Heart right ventricle (tissue), 16 donors: ENCODE data around the gene TMEM161A. TPM values are rescaled to one million over a fixed set of nuclear protein-coding genes. Genes with fewer than 3 reads are reported as not detected.
"Not testable (repeated sequence)": the region's sequence is repeated elsewhere in the genome, so short reads cannot be mapped to it uniquely, and the experiment has no call there.

Source experiments
- ATAC-seq, 8 donors: fragments of 200-7000 bp; cut with Tn5 transposase; one replicate each; pipeline ENCODE4 v1.9.1; 2020; ENCODE audit warnings: mild to moderate bottlenecking in 8 of 8, moderate library complexity in 8 of 8, moderate number of reproducible peaks in 1 of 8
- DNase-seq, 2 donors: peaks; one replicate each; pipeline ENCODE4 v3.0.0-alpha.2; 2020
- H3K27ac ChIP-seq, 10 donors: fragments of 200-600 bp; sonication (generic) in 2 of 10; one replicate each; pipeline versions ENCODE4 v1.5.0 to v1.8.0; 2020 to 2022; ENCODE audit warnings: mild to moderate bottlenecking in 3 of 10
- H3K27me3 ChIP-seq, 7 donors: fragments of 200-600 bp; one replicate each; pipeline ENCODE4 v1.8.0; 2021 to 2022; ENCODE audit warnings: mild to moderate bottlenecking in 2 of 7
- H3K36me3 ChIP-seq, 9 donors: fragments of 200-600 bp; sonication (generic) in 1 of 9; one replicate each; pipeline versions ENCODE4 v1.5.0 to v1.8.0; 2020 to 2022; ENCODE audit warnings: mild to moderate bottlenecking in 2 of 9
- H3K4me1 ChIP-seq, 9 donors: fragments of 200-600 bp; sonication (generic) in 1 of 9; one replicate each; pipeline versions ENCODE4 v1.5.0 to v1.8.0; 2020 to 2022; ENCODE audit warnings: mild to moderate bottlenecking in 4 of 9
- H3K4me3 ChIP-seq, 10 donors: fragments of 200-600 bp; sonication (generic) in 2 of 10; one replicate each; pipeline versions ENCODE4 v1.5.0 to v1.8.0; 2020 to 2022; ENCODE audit warnings: mild to moderate bottlenecking in 7 of 10, moderate library complexity in 2 of 10
- H3K9me3 ChIP-seq, 11 donors: fragments of 200-600 bp in 10 of 11; sonication (generic) in 2 of 11; one replicate each; pipeline versions ENCODE4 v1.5.0 to v1.8.0; 2013 to 2022; ENCODE audit warnings: mild to moderate bottlenecking in 2 of 11, control low read depth in 1 of 11, moderate library complexity in 1 of 11
- WGBS, 2 donors: extraction: QIAGEN DNeasy Blood & Tissue Kit; methylation state at CpG; one replicate each; pipeline ENCODE4 v1.1.7; 2013; ENCODE audit warnings: inconsistent platforms in 1 of 2; 5-methylcytosine and 5-hydroxymethylcytosine counted together
- intact Hi-C, 10 donors: fragments of 100-400 bp; cut with DNase I; formaldehyde crosslinking; loops; one replicate each; pipeline versions ENCODE4 v1.11.1 to v1.14.2; 2022
- polyA plus RNA-seq, 2 donors: library from polyadenylated mRNA; stranded (reverse); fragments of 200-250 nt; gene quantifications; one replicate each; pipeline ENCODE4 v1.2.3, GENCODE V29; 2013
- total RNA-seq, 10 donors: library from RNA; stranded (reverse); fragmentation: NEBNext Ultra II Directional in 3 of 10; extraction: Animal tissue kit (Norgen Biotek cat#: 25700) in 3 of 10; gene quantifications; one replicate each; pipeline versions ENCODE4 v1.2.1 to v1.2.4, GENCODE V29; 2021 to 2023
- TF ChIP-seq, protein P1 (sequence below), 9 donors: fragments of 200-600 bp; sonication (generic) in 2 of 9; IDR thresholded peaks; one replicate each; pipeline versions ENCODE4 v1.5.0 to v1.8.0; 2021 to 2022; ENCODE audit warnings: antibody characterized with exemption in 9 of 9, mild to moderate bottlenecking in 5 of 9, moderate library complexity in 1 of 9
- donor health status: Arrhythmogenic right ventricular cardiomyopathy.
- donor health status: ischemic (EF 13 %, LVEDD 7.1; RV severe dilation, severe dysfunction).
- donor health status: healthy with polysubstance abuse.
- donor health status: DM: no; HTN: yes; CAD: no.
- donor health status: DM: no; HTN: no; CAD: no.
- donor health status: ischemic (EF 25% LVEDD 6.9; RV normal size, moderate dysfunction).
- donor health status: ischemic (EF 25% LVEDD 5.7; RV mildly dilated, moderate dysfunction).
- donor health status: healthy.
- donor health status: DM: yes; HTN: yes; CAD: no.
- donor health status: Ischemic cardiomyopathy.
- donor health status: ischemic (EF 35%, LVEDD 5.7; RV mildly dilated, moderate dysfunction).
- donor health status: nonischemic (EF 11% LVEDD 7.7; RV severe dilation, severe dysfunction).
- donor health status: DM: yes; HTN: yes; CAD: no.
- donor health status: PGD.
- donor health status: ischemic (EF 29% LVEDD 5.4; RV normal size, mild dysfunction).
- donor health status: nonischemic (EF 23%, LVEDD 6.1; RV moderate dilation, normal function).

The TMEM161A gene
- total and polyA plus RNA-seq, 12 donors = 11.4 to 27.9 (median 22.1) TPM

DNA sequence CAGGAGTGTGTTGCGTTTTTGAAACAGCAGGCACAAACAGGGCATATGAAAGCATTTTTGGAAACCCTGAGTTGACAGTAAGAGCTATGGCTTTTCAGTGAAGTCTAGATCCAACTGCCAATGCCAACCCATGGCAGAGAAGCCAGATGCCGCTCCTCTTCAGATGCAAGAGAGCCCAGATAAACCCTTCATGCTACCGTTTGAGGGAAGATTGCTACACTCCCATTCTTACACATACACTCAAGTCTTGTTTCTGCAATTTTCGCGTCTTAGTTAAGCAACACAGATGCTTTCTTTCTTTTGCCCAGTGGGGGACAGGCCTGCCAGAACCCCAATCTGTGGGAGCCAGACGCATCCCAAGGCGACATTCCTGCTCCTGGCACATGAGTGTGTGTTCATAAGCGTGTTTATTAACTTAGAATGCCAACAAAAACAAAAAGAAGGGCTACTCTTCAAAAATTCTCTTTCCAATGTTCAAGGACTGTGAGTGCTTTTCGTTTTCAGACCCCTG is 43.3 kb upstream of the TMEM161A start:
- Histone ChIP-seq H3K36me3 (peaks cover 0 to 84% (median 11%) of the 10 kb centered on the region in 9 donors), H3K27ac (peak overlapping the region in 1 of 10 donors; percentile 40), H3K27me3 (no peaks in the 10 kb centered on the region), H3K4me1 (no peaks in the 10 kb centered on the region), H3K4me3 (no peak overlapping the region), H3K9me3 (peaks cover 0 to 6% (median 0%) of the 10 kb centered on the region in 11 donors)
- 94 to 95% methylated on average over 9 of the region's 9 CpGs for WGBS, 2 donors
- intact Hi-C loops = loop anchor here in 1 of 10 donors (5.0 kb wide), 1 partner anchor 129 kb away; no protein-coding TSS in a partner anchor
- DNase-seq = no peak
- TF ChIP-seq, protein P1, sequence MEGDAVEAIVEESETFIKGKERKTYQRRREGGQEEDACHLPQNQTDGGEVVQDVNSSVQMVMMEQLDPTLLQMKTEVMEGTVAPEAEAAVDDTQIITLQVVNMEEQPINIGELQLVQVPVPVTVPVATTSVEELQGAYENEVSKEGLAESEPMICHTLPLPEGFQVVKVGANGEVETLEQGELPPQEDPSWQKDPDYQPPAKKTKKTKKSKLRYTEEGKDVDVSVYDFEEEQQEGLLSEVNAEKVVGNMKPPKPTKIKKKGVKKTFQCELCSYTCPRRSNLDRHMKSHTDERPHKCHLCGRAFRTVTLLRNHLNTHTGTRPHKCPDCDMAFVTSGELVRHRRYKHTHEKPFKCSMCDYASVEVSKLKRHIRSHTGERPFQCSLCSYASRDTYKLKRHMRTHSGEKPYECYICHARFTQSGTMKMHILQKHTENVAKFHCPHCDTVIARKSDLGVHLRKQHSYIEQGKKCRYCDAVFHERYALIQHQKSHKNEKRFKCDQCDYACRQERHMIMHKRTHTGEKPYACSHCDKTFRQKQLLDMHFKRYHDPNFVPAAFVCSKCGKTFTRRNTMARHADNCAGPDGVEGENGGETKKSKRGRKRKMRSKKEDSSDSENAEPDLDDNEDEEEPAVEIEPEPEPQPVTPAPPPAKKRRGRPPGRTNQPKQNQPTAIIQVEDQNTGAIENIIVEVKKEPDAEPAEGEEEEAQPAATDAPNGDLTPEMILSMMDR (IDR thresholded peaks at IDR 0.05) = no peak
- ATAC-seq = no peak

DNA sequence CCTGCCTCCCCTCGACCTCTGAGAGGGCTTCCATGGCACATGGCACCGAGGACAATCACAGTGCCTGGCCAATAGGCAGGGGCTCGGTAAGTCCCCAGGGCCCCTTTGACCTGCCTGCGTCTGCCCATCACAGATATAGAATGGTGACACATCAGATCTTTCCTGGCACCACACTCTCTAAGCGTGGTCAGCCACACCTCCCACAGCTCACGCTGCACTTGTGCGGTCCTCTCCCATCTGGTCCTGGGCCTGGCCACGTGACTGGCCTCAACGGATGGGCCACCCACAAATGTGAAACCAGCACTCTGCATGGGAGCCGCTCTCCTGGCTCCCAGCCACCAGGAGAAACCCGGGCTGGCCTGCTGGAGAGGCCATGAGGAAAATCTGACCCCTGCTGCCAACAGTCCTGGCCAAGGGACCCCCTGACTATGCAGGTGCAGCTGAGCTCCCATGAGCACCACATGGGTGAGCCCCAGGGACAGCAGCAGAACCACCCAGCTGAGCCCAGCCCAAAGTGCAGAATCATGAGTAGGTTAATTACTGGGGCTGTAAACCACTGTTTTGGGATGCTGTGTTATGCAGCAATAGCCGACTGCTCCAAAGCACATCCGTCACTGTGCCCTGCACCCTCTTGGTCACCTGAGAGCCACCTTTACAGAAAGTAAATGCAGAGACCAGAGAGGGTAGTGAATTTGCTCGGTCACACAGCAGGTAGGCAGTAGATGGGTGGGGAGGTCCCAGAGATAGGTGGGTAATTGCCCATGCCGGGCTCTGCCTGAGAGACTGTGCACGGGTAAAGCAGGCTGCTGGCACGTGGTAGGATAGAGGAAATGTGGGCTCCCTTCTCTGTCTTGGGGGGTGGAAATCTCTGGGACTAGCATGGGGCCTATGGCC is 41.5 kb upstream of the TMEM161A start:
- no peak for DNase-seq
- ATAC-seq = no peak
- H3K27ac ChIP-seq = no peak overlapping the region
- no peak overlapping the region for H3K4me3 ChIP-seq
- WGBS, 2 donors = 87 to 88% methylated on average over 17 of the region's 17 CpGs
- peaks cover 0 to 1% (median 0%) of the 10 kb centered on the region in 9 donors for H3K4me1 ChIP-seq
- H3K36me3 ChIP-seq = peaks cover 0 to 80% (median 11%) of the 10 kb centered on the region in 9 donors
- no peaks in the 10 kb centered on the region for H3K27me3 ChIP-seq
- TF ChIP-seq, protein P1 (IDR thresholded peaks at IDR 0.05) = no peak
- intact Hi-C loops = loop anchor here in 1 of 10 donors (5.0 kb wide), 1 partner anchor 127 kb away; no protein-coding TSS in a partner anchor
- peaks cover 0 to 5% (median 0%) of the 10 kb centered on the region in 11 donors for H3K9me3 ChIP-seq

- TF ChIP-seq, protein P1 (IDR thresholded peaks at IDR 0.05) = no peak
- no peak for DNase-seq
- 89 to 92% methylated on average over 8 of the region's 8 CpGs for WGBS, 2 donors
- Histone ChIP-seq H3K36me3 (peaks cover 0 to 62% (median 11%) of the 10 kb centered on the region in 9 donors), H3K4me1 (peaks cover 0 to 7% (median 0%) of the 10 kb centered on the region in 9 donors), H3K9me3 (peaks cover 0 to 5% (median 0%) of the 10 kb centered on the region in 11 donors), H3K27me3 (no peaks in the 10 kb centered on the region), H3K27ac (no peak overlapping the region), H3K4me3 (no peak overlapping the region)
- intact Hi-C loops = no loop called here
- ATAC-seq = no peak
These were observed 38.7 kb upstream of the TMEM161A start for GRCh38 chr19:19176950-19177349.

GRCh38 chr19:19173243-19173642 is 35.0 kb upstream of the TMEM161A start:
- DNase-seq, H3K27ac ChIP-seq, H3K27me3 ChIP-seq, H3K9me3 ChIP-seq, intact Hi-C loops, H3K4me3 ChIP-seq, ATAC-seq: not testable (repeated sequence)
- Histone ChIP-seq H3K36me3 (peaks cover 0 to 27% (median 0%) of the 10 kb centered on the region in 9 donors), H3K4me1 (peaks cover 0 to 31% (median 10%) of the 10 kb centered on the region in 9 donors)
- 92 to 93% methylated on average over 5 of the region's 5 CpGs for WGBS, 2 donors
